Heart right ventricle (tissue), 16 donors: ENCODE measurements around the gene TERB1. TPM values are rescaled to one million over a fixed set of nuclear protein-coding genes. Genes with fewer than 3 reads are reported as not detected.
A peak's percentile ranks its signal among the peaks of the same experiment; 100 is the strongest.

ENCODE experiments used
- ATAC-seq, 8 donors: fragments of 200-7000 bp; cut with Tn5 transposase; one replicate each; pipeline ENCODE4 v1.9.1; 2020; ENCODE audit warnings: mild to moderate bottlenecking in 8 of 8, moderate library complexity in 8 of 8, moderate number of reproducible peaks in 1 of 8
- DNase-seq, 2 donors: peaks; one replicate each; pipeline ENCODE4 v3.0.0-alpha.2; 2020
- H3K27ac ChIP-seq, 10 donors: fragments of 200-600 bp; sonication (generic) in 2 of 10; one replicate each; pipeline versions ENCODE4 v1.5.0 to v1.8.0; 2020 to 2022; ENCODE audit warnings: mild to moderate bottlenecking in 3 of 10
- H3K27me3 ChIP-seq, 7 donors: fragments of 200-600 bp; one replicate each; pipeline ENCODE4 v1.8.0; 2021 to 2022; ENCODE audit warnings: mild to moderate bottlenecking in 2 of 7
- H3K36me3 ChIP-seq, 9 donors: fragments of 200-600 bp; sonication (generic) in 1 of 9; one replicate each; pipeline versions ENCODE4 v1.5.0 to v1.8.0; 2020 to 2022; ENCODE audit warnings: mild to moderate bottlenecking in 2 of 9
- H3K4me1 ChIP-seq, 9 donors: fragments of 200-600 bp; sonication (generic) in 1 of 9; one replicate each; pipeline versions ENCODE4 v1.5.0 to v1.8.0; 2020 to 2022; ENCODE audit warnings: mild to moderate bottlenecking in 4 of 9
- H3K4me3 ChIP-seq, 10 donors: fragments of 200-600 bp; sonication (generic) in 2 of 10; one replicate each; pipeline versions ENCODE4 v1.5.0 to v1.8.0; 2020 to 2022; ENCODE audit warnings: mild to moderate bottlenecking in 7 of 10, moderate library complexity in 2 of 10
- H3K9me3 ChIP-seq, 11 donors: fragments of 200-600 bp in 10 of 11; sonication (generic) in 2 of 11; one replicate each; pipeline versions ENCODE4 v1.5.0 to v1.8.0; 2013 to 2022; ENCODE audit warnings: mild to moderate bottlenecking in 2 of 11, control low read depth in 1 of 11, moderate library complexity in 1 of 11
- WGBS, 2 donors: extraction: QIAGEN DNeasy Blood & Tissue Kit; methylation state at CpG; one replicate each; pipeline ENCODE4 v1.1.7; 2013; ENCODE audit warnings: inconsistent platforms in 1 of 2; 5-methylcytosine and 5-hydroxymethylcytosine counted together
- intact Hi-C, 10 donors: fragments of 100-400 bp; cut with DNase I; formaldehyde crosslinking; loops; one replicate each; pipeline versions ENCODE4 v1.11.1 to v1.14.2; 2022
- polyA plus RNA-seq, 2 donors: library from polyadenylated mRNA; stranded (reverse); fragments of 200-250 nt; gene quantifications; one replicate each; pipeline ENCODE4 v1.2.3, GENCODE V29; 2013
- total RNA-seq, 10 donors: library from RNA; stranded (reverse); fragmentation: NEBNext Ultra II Directional in 3 of 10; extraction: Animal tissue kit (Norgen Biotek cat#: 25700) in 3 of 10; gene quantifications; one replicate each; pipeline versions ENCODE4 v1.2.1 to v1.2.4, GENCODE V29; 2021 to 2023
- TF ChIP-seq, protein P1 (sequence below), 9 donors: fragments of 200-600 bp; sonication (generic) in 2 of 9; IDR thresholded peaks; one replicate each; pipeline versions ENCODE4 v1.5.0 to v1.8.0; 2021 to 2022; ENCODE audit warnings: antibody characterized with exemption in 9 of 9, mild to moderate bottlenecking in 5 of 9, moderate library complexity in 1 of 9
- donor health status: Arrhythmogenic right ventricular cardiomyopathy.
- donor health status: ischemic (EF 13 %, LVEDD 7.1; RV severe dilation, severe dysfunction).
- donor health status: healthy with polysubstance abuse.
- donor health status: DM: no; HTN: yes; CAD: no.
- donor health status: DM: no; HTN: no; CAD: no.
- donor health status: ischemic (EF 25% LVEDD 6.9; RV normal size, moderate dysfunction).
- donor health status: ischemic (EF 25% LVEDD 5.7; RV mildly dilated, moderate dysfunction).
- donor health status: healthy.
- donor health status: DM: yes; HTN: yes; CAD: no.
- donor health status: Ischemic cardiomyopathy.
- donor health status: ischemic (EF 35%, LVEDD 5.7; RV mildly dilated, moderate dysfunction).
- donor health status: nonischemic (EF 11% LVEDD 7.7; RV severe dilation, severe dysfunction).
- donor health status: DM: yes; HTN: yes; CAD: no.
- donor health status: PGD.
- donor health status: ischemic (EF 29% LVEDD 5.4; RV normal size, mild dysfunction).
- donor health status: nonischemic (EF 23%, LVEDD 6.1; RV moderate dilation, normal function).

TERB1 gene
- total and polyA plus RNA-seq, 12 donors, result 0.12 TPM; not detected in 11

DNA sequence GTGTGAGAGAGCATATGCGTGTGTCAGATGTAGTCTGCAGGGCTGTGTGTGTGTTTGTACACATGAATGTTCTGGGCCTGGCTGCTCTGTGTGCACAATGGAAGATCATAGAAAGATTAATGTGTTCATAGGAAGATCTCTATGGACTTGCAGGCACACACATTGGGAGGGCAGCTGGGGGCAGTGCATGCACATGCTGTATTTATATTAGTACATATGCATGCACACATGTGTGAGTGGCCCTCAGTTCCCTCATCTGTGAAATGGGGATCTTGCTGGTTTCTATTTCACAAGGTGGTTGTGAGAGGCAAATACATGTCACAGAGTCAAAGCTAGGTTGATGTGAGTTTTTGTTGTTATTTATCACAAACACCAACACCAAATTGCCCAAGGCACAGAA, 44.9 kb upstream of the TERB1 start:
- intact Hi-C loops, result no loop called here
- TF ChIP-seq, protein P1, sequence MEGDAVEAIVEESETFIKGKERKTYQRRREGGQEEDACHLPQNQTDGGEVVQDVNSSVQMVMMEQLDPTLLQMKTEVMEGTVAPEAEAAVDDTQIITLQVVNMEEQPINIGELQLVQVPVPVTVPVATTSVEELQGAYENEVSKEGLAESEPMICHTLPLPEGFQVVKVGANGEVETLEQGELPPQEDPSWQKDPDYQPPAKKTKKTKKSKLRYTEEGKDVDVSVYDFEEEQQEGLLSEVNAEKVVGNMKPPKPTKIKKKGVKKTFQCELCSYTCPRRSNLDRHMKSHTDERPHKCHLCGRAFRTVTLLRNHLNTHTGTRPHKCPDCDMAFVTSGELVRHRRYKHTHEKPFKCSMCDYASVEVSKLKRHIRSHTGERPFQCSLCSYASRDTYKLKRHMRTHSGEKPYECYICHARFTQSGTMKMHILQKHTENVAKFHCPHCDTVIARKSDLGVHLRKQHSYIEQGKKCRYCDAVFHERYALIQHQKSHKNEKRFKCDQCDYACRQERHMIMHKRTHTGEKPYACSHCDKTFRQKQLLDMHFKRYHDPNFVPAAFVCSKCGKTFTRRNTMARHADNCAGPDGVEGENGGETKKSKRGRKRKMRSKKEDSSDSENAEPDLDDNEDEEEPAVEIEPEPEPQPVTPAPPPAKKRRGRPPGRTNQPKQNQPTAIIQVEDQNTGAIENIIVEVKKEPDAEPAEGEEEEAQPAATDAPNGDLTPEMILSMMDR (IDR thresholded peaks at IDR 0.05), result no peak
- Histone ChIP-seq H3K27me3 (peaks cover 10 to 52% (median 39%) of the 10 kb centered on the region in 7 donors), H3K27ac (no peak overlapping the region), H3K4me3 (no peak overlapping the region), H3K36me3 (no peaks in the 10 kb centered on the region), H3K4me1 (peaks cover 4 to 23% (median 12%) of the 10 kb centered on the region in 9 donors), H3K9me3 (no peaks in the 10 kb centered on the region)
- WGBS, 2 donors, result 79 to 86% methylated on average over 1 of the region's 1 CpG
- ATAC-seq, result no peak
- no peak for DNase-seq

DNA sequence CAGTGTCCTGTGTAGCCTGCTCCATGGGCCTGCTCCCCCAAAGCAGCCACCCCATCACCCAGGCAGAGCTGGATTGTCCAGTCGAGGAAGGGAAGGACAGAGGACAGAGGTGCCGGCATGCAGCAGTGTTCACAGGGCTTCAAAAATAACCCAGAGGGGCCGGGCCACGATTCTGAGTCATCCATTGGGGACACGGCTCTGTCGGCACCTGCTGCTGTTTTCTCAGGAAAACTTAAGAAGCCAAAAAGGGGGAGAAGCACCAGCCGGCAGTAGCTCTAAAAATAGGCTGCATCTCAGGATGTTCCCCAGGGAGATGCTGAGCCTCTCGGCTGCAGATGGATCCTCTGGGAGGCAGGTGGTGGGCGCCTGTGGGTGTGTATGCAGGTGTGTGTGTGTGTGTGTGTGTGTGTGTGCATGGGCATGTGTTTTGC, 44.4 kb upstream of the TERB1 start:
- TF ChIP-seq, protein P1 (IDR thresholded peaks at IDR 0.05), result no peak
- no peak overlapping the region for H3K4me3 ChIP-seq
- intact Hi-C loops, result no loop called here
- ATAC-seq, result peak in 2 of 8 donors; percentile 38 to 54
- no peaks in the 10 kb centered on the region for H3K9me3 ChIP-seq
- WGBS, 2 donors, result 27% methylated on average over 9 of the region's 9 CpGs
- H3K27me3 ChIP-seq, result peaks cover 10 to 52% (median 39%) of the 10 kb centered on the region in 7 donors
- no peaks in the 10 kb centered on the region for H3K36me3 ChIP-seq
- no peak for DNase-seq
- H3K27ac ChIP-seq, result no peak overlapping the region
- peaks cover 4 to 23% (median 12%) of the 10 kb centered on the region in 9 donors for H3K4me1 ChIP-seq

- TF ChIP-seq, protein P1 (IDR thresholded peaks at IDR 0.05), result no peak
- no peak for DNase-seq
- no peaks in the 10 kb centered on the region for H3K36me3 ChIP-seq
- H3K9me3 ChIP-seq, result no peaks in the 10 kb centered on the region
- peaks cover 4 to 23% (median 12%) of the 10 kb centered on the region in 9 donors for H3K4me1 ChIP-seq
- peak overlapping the region; percentile 35 to 59 (median 46) for H3K4me3 ChIP-seq
- peaks cover 10 to 52% (median 39%) of the 10 kb centered on the region in 7 donors for H3K27me3 ChIP-seq
- H3K27ac ChIP-seq, result no peak overlapping the region
- intact Hi-C loops, result no loop called here
- ATAC-seq, result peak in 1 of 8 donors; percentile 19
- 12 to 14% methylated on average over 10 of the region's 10 CpGs for WGBS, 2 donors
These were observed 43.7 kb upstream of the TERB1 start for GRCh38 chr16:66845080-66845410.

- no peak within 1 kb of the TSS for H3K27ac ChIP-seq
- peaks cover 10 to 52% (median 39%) of the 10 kb centered on the region in 7 donors for H3K27me3 ChIP-seq
- ATAC-seq, result peak in 3 of 8 donors; percentile 21 to 51 (median 31)
- peaks cover 4 to 23% (median 12%) of the 10 kb centered on the region in 9 donors for H3K4me1 ChIP-seq
- TF ChIP-seq, protein P1 (IDR thresholded peaks at IDR 0.05), result no peak
- DNase-seq, result no peak
- intact Hi-C loops, result no loop called here
- H3K4me3 ChIP-seq, result peak within 1 kb of the TSS; percentile 35 to 59 (median 46)
- H3K36me3 ChIP-seq, result no peaks in the 10 kb centered on the region
- 1 to 2% methylated on average over 60 to 79 of the region's 79 CpGs for WGBS, 2 donors
- no peaks in the 10 kb centered on the region for H3K9me3 ChIP-seq
These were observed 43.1 kb upstream of the TERB1 start, which contains the start of gene CA7 for GRCh38 chr16:66844342-66845079. Gene CA7, plus strand, starts transcription at chr16:66844414. Its CDS starts 74 bp downstream, at chr16:66844488.
